Lung microvascular endothelial cell (primary cell): Measurements from ENCODE around the gene VPS25. TPM values are rescaled to one million over a fixed set of nuclear protein-coding genes. Genes with fewer than 3 reads are reported as not detected.

Source experiments
- total RNA-seq: library from RNA; depleted of rRNA; stranded (reverse); fragments of >200 nt; gene quantifications from 2 replicates; pipeline ENCODE4 v1.2.1, GENCODE V29; 2014

VPS25 gene
- total RNA-seq, 1 donor from 2014 or later, result 42.1 TPM

Other genes starting within 250 kb of the VPS25 start
- 20.7 and 36.3 TPM in 2 replicates for gene NAGLU, start 237.2 kb upstream of the VPS25 start, total RNA-seq
- 0.44 and 1.8 TPM in 2 replicates for gene HSD17B1, start 220.5 kb upstream of the VPS25 start, total RNA-seq
- gene COASY, start 211.3 kb upstream of the VPS25 start, total RNA-seq, result 7.6 and 10.3 TPM in 2 replicates
- 22.9 and 35.9 TPM in 2 replicates for gene MLX, start 206.3 kb upstream of the VPS25 start, total RNA-seq
- gene PSMC3IP, start 195.7 kb upstream of the VPS25 start, total RNA-seq, result 1.4 and 1.7 TPM in 2 replicates
- 52.5 and 65.3 TPM in 2 replicates for gene RETREG3, start 164.1 kb upstream of the VPS25 start, total RNA-seq
- 15.3 and 16.3 TPM in 2 replicates for gene TUBG1, start 163.8 kb upstream of the VPS25 start, total RNA-seq
- 3.5 and 4.8 TPM in 2 replicates for gene TUBG2, start 114.2 kb upstream of the VPS25 start, total RNA-seq
- gene PLEKHH3, start 96.5 kb upstream of the VPS25 start, total RNA-seq, result 10.2 and 11.9 TPM in 2 replicates
- 2.0 and 3.5 TPM in 2 replicates for gene CCR10, start 91.6 kb upstream of the VPS25 start, total RNA-seq
- 6.7 and 15.3 TPM in 2 replicates for gene CNTNAP1, start 90.9 kb upstream of the VPS25 start, total RNA-seq
- 6.3 and 13.5 TPM in 2 replicates for gene EZH1, start 28.4 kb upstream of the VPS25 start, total RNA-seq
- 12.9 and 36.3 TPM in 2 replicates for gene RAMP2, start 12.2 kb upstream of the VPS25 start, total RNA-seq
- gene WNK4, start 7.2 kb downstream of the VPS25 start, total RNA-seq, result 0.99 and 1.5 TPM in 2 replicates
- gene COA3, start 25.3 kb downstream of the VPS25 start, total RNA-seq, result 54.0 and 83.3 TPM in 2 replicates
- gene CNTD1, start 25.4 kb downstream of the VPS25 start, total RNA-seq, result under 0.01 TPM in 1 of 2 replicates, not detected in the other
- 115 and 146 TPM in 2 replicates for gene BECN1, start 50.8 kb downstream of the VPS25 start, total RNA-seq
- 49.5 and 56.5 TPM in 2 replicates for gene PSME3, start 59.9 kb downstream of the VPS25 start, total RNA-seq
- gene AOC2, start 71.1 kb downstream of the VPS25 start, total RNA-seq, result 0.22 and 0.40 TPM in 2 replicates
- 0.20 and 0.22 TPM in 2 replicates for gene AOC3, start 77.8 kb downstream of the VPS25 start, total RNA-seq
- gene G6PC1, start 127.3 kb downstream of the VPS25 start, total RNA-seq, result not detected in 2 replicates
- 12.0 and 17.5 TPM in 2 replicates for gene AARSD1, start 191.0 kb downstream of the VPS25 start, total RNA-seq
- under 0.01 and 0.20 TPM in 2 replicates for gene PTGES3L, start 206.6 kb downstream of the VPS25 start, total RNA-seq
- 6.5 and 11.1 TPM in 2 replicates for gene RUNDC1, start 207.1 kb downstream of the VPS25 start, total RNA-seq
- 852 and 854 TPM in 2 replicates for gene RPL27, start 225.0 kb downstream of the VPS25 start, total RNA-seq
- 7.5 and 8.3 TPM in 2 replicates for gene IFI35, start 233.3 kb downstream of the VPS25 start, total RNA-seq
- 155 and 161 TPM in 2 replicates for gene VAT1, start 248.9 kb downstream of the VPS25 start, total RNA-seq